ENCODE data around the gene NID2.
A peak's percentile ranks its signal among the peaks of the same experiment; 100 is the strongest.

Gene NID2

DNA sequence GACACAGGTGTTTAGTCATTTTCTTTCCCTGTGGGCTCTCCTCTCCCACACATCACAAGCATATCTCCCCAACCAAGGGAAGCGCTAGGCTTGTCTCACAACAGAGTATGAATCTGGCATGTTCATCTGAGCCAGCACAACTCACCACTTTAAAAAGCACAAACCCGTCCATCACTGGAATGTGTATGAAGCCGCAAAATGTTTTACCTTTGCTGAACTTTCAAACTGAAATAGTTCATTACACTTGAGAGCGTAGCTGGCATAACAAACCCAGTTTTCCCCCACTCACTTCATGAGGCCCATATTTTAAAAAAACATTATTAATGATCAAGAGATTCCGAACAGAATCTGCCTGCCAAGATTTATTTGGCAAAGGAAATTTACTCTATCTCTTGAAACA is 15.8 kb downstream of the NID2 start:
- no peak for DNase-seq

- no peak for DNase-seq
Observed at GRCh38 chr14:52052288-52052943, 16.4 kb downstream of the NID2 start.

GRCh38 chr14:52051871-52052270 is 17.0 kb downstream of the NID2 start:
- no peak for DNase-seq

DNA sequence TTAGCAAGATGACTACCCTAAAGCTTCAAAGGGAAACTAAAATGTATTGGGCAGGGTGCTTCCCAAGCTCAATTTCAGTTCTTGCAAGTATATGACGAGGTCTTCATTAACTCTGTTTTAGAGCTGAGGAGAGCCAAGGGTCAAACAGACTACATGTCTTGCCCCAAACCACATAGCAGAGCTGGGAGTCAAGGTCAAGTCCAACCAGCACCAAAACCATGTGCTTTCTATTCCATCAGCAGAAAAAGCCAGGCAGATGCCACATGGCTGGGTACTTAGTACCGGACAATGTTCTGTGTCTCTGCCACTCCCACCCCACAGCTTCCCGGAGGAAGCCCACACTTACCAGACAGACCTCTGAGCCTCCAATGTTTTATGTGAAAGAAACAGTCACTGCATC is 17.6 kb downstream of the NID2 start:
- DNase-seq: no peak

- no peak for DNase-seq
Observed at GRCh38 chr14:52049721-52050588, 18.9 kb downstream of the NID2 start.

GRCh38 chr14:52049271-52049670 is 19.6 kb downstream of the NID2 start:
- DNase-seq: no peak

DNA sequence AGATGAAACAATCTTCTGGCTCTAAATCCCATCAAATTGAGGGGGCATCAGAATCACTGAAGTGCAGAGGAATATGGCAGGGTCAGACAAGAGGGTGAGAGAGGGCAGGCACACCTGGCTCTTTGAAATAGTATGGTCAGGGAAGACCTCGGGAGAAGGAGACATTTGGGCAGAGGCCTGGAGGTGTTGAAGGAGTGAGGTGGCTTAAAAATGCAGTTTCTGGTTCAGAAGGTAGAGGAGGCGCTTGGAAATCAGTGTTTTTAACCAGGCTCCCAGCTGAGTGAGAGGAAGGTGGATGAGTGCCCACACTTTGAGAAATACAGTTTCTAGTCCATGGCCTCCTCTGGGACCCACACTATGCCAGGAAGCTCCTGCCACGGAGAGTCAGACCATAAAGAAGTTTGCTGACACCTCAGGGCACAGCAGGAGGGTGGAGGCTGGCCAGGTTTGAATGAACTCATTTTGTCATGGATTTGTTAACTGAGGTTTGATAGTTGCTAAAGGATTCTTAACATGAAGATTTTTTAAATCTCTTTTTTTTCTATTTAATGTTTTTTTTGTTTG is 20.1 kb downstream of the NID2 start:
- no peak for DNase-seq

GRCh38 chr14:52048116-52048515 is 20.7 kb downstream of the NID2 start:
- no peak for DNase-seq

DNA sequence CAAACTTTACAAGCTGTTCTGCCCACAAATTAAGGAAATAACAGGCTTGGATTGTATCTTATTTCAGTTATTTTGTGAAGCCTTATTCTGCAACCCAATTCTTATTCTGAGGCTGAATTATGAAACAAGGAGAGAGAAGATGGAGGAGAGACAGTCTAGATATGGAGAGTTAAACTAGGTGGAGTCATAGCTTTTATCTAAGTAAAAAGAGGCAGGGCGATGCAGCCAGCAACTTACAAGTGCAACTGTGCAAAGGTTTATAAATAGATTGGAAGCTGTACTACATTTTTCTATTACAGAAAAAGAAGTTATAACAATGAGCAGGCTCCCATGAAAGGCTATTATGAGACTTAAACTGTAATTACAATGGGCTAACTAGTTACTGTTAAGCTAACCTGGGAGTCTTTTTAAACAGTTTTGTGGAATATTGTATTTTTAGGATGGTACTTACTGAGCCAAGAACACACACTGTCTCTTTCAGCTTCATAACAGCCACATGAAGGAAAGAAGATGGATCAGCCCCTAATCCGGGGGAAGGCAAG is 22.4 kb downstream of the NID2 start:
- no peak for DNase-seq

- no peak for DNase-seq
Observed at GRCh38 chr14:52044791-52045522, 23.9 kb downstream of the NID2 start.

DNA sequence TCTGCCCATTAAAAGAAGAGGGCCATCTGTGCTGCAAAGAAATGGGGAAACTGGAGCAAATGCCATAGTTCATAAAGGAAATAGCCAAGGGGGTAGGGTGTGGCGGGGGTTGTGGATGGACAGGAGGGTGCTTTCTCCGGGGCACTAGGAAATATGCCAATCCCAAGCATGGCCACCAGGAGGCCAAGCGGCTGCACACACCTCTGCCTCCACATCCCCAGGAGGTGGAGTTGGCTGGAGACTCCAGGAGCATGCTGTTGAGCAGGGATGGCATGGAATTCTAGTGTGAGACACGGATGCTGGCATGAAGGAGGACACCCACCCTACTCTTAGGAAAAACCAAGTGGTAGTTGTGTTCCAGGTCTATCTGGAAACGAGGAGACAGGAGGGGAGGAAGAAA is 25.2 kb downstream of the NID2 start:
- peak; percentile 4 for DNase-seq

DNA sequence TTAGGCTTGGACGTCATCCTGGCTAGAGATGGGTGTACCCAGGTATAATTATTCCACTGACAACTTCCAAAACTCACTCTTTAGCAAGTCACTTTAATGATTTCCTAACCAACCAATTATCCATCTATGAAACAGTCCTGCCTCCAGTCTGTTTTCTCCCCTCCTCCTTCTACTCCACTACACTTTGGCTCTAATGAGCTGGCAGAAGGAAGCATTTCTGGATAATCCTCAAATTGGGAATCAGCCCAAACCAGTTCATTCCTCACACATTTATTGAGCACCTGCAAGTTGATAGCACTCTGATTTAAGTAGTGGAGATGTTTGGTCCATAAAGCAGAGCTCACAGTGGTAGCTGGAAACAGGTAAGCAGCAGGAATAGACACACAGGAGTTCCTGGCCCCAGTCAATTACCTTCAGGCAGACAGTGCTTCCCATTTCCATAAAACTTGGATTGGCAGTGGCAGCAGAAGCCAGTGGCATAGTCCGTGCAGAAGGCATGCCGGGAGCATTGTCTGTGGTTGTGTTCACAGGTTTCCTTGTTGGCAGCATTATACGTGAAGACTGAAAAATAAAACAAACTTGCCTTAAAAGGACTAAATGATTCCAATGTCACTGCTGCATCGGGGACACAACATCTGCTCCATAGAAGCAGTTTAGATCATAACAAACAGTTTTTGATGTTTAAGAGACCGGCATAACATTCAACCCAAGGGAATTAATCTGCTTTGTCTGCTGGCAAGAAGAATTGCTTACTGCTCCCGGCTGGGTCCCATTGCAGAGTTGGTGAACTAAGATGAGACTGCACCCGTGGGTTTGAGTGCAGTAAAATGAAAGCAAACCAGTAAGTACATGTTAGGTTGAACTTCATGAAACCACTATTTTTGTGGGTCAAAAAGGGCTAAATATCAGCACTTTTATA is 26.2 kb downstream of the NID2 start:
- no peak for DNase-seq

- DNase-seq: no peak
Observed at GRCh38 chr14:52040598-52040997, 28.3 kb downstream of the NID2 start.

DNA sequence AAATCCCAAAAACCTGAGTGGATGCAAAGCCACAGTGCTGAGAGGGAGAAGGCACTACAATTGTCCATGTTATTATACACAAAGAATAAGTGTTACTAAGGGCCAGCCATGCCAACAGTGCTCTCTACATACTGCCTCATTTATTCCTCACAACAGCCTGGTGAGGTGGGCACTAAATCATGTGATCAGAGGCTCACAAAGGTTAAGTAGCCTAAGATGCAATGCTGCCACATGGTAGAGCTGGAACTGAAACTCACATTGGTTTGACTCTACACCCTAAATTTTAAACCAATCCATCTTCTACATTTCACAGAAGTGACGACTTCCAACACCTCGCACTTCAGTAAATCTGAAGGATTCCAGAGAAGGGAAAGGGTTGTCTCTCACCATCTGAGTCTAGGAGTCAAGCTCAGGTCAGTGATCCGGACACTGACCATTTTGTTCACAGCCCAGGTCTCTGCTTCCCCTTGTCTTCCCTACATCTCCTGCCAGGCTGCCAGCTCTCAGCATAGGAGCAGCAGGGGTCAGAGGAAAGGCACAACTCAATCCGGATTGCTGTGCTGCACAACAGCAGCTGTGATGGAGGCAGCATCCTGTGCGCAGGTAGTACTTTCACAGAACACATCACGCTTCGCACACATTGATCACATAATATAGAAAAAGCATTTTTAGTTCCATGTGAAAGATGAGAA is 29.6 kb downstream of the NID2 start:
- DNase-seq: no peak

- no peak for DNase-seq
Observed at GRCh38 chr14:52033101-52033642, 35.7 kb downstream of the NID2 start.

DNA sequence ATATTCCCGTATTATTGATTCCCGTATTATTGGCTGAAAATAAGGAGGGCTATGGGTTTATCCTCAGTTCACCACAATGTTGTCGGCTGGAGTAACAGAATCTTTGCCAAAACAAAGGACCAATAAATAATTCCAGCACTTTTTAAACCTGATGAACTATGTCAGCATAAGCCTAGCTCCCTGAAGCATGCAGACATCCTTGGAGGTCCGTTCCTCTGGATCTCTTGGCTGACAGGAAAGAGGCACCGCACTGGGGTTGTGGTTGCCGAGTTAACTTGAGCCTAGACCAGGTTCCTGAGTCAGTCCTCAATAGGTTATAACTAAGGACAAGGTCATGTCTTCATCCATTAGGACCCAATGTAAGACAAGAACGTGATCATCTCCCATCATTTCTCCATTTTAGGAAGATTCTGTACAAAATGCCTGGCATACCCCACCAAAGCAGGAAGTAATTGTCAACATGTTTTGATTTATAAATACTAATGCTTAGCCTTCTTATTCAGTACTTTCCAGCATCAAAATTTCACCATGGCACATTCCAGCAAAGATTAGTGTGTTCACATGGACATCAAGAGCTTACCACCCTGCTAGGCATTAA is 36.6 kb downstream of the NID2 start:
- no peak for DNase-seq

- DNase-seq: no peak
Observed at GRCh38 chr14:52031781-52032180, 37.1 kb downstream of the NID2 start.

- no peak for DNase-seq
Observed at GRCh38 chr14:52029881-52030280, 39.0 kb downstream of the NID2 start.

- DNase-seq: no peak
Observed at GRCh38 chr14:52026901-52027300, 42.0 kb downstream of the NID2 start.

GRCh38 chr14:52026017-52026660 is 42.7 kb downstream of the NID2 start:
- no peak for DNase-seq

All from NCI-H1048 (cell line).